Body of pancreas (tissue), 4 donors: ENCODE measurements around the gene IBTK.

Experiments
- CTCF ChIP-seq, 7 experiments: fragments of 450-650 bp in 4 of 7; fragments of 200-600 bp in 3 of 7; sonication (generic) in 3 of 7; IDR thresholded peaks; one replicate each; pipeline ENCODE4 v1.5.1; 2016 to 2019; ENCODE audit warnings: antibody characterized with exemption in 7 of 7
- POLR2A ChIP-seq, 3 donors: fragments of 450-650 bp; IDR thresholded peaks; one replicate each; pipeline ENCODE4 v1.6.1; 2016; ENCODE audit warnings: antibody characterized with exemption in 3 of 3, mild to moderate bottlenecking in 2 of 3

- TF ChIP-seq CTCF (IDR thresholded peaks at IDR 0.05): no peak
- no peak for TF ChIP-seq POLR2A (IDR thresholded peaks at IDR 0.05)
Measured at GRCh38 chr6:82179415-82179814, 68.1 kb downstream of the IBTK start.
